GM21825 (cell line): Measurements from ENCODE around the gene SLC25A21.
"Not testable (repeated sequence)": the region's sequence is repeated elsewhere in the genome, so short reads cannot be mapped to it uniquely, and the experiment has no call there.

Source experiments
- ATAC-seq: cut with Tn5 transposase; IDR thresholded peaks from one replicate; pipeline ENCODE4 v1.9.1; 2021; ENCODE audit warnings: mild to moderate bottlenecking, moderate library complexity; ENCODE audit not compliant: unreplicated experiment

SLC25A21 gene

DNA sequence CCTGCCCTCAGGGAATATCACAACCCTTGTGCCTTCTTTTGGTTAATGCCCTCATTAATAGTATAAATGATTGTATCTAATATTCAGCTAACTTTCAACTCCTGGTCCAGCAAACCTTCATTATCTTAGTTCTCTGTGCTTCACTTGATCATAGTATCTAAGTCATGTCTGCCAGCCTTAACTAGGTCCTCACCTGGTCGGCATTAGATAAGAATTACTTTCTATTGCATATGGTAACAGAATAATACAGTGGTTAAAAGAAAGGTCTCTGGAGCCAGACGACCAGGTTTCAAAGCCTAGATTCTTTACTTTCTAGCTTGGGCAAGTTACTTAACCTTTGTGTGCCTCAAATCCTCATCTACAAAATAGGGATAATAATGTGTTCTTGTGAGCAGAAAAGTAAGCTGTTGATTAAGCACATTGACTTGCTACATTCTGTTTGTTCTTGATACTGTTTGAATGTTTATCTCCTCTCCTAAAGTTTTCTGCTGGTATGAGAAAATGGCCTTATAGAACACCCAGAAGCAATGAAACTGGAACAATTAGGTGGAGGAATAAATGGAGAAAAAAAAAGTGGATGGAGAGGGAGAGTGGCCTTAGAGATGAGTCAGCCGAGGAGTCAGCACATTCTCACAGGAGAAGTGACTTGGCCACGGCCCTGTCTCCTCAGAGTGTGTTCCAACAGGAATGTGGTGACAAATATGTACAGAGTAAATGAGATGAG lies 176.1 kb downstream of the SLC25A21 start:
- no peak for ATAC-seq

GRCh38 chr14:36989806-36990205 lies 182.6 kb downstream of the SLC25A21 start:
- ATAC-seq, result no peak

DNA sequence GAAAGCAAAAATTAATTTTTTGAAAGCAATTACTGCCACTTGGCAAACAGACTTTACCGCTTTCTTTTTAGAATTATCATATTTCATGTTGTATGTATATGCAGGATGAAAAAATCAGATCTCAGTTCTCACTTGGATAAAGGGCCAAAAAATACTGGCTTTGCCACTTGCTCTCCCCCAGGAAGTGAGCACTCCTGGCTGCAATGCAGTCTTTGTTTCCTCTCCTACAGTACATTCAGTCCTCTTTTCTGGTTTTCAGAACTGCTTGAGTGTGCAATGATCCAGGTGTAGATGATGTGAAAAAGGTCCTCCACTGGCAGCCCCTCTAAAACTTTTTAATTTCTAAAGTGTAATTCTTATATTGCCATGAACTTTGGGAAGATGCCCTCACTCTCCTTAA lies 183.4 kb downstream of the SLC25A21 start:
- no peak for ATAC-seq

DNA sequence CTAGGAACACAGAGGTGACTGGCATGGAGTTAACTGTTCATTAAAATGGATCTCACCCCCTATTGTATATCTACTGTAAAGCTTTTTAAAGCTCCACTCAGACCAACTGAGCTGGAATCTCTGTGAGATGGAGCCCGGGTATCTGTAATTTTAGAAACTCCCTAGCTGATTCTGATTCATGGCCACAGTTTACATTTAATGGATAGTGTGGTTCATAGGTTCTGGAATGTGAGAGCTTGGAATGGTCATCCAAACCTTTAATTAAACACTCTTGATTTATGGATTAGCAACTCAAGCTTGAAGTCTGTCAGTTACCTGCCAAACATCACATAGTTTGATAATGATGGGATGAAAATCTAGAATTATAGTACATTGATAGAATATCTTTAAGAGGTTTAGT lies 183.8 kb downstream of the SLC25A21 start:
- no peak for ATAC-seq

DNA sequence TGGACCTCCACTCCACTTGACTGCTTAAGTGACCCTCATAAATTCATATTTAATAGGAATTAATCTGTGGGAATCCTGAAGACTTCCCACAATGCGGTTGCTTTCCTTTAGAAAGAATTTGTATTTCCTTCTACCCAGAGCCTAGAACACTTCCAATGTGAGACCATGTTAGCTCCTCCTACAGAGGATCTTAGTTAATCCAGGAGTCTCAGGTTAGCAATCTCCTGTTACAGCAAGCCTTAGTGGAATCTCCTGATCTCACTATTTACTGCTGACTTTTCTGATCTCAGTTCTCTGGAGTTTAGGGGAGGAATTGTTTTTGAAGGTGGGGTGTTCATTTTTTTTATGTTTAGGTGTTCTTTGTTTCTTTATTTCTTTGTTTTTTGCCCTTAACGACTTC lies 186.0 kb downstream of the SLC25A21 start:
- no peak for ATAC-seq

- no peak for ATAC-seq
These were observed 190.4 kb downstream of the SLC25A21 start for GRCh38 chr14:36981832-36982529.

DNA sequence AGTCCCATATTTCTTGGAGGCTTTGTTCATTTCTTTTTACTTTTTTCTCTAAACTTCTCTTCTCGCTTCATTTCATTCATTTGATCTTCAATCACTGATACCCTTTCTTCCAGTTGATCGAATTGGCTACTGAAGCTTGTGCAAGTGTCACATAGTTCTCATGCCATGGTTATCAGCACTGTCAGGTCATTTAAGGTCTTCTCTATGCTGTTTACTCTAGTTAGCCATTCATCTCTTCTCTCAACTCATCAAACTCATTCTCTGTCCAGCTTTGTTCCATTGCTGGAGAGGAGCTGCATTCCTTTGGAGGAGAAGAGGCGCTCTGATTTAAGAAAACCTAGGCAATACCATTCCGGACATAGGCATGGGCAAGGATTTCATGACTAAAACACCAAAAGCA lies 192.0 kb downstream of the SLC25A21 start:
- ATAC-seq, result not testable (repeated sequence)

DNA sequence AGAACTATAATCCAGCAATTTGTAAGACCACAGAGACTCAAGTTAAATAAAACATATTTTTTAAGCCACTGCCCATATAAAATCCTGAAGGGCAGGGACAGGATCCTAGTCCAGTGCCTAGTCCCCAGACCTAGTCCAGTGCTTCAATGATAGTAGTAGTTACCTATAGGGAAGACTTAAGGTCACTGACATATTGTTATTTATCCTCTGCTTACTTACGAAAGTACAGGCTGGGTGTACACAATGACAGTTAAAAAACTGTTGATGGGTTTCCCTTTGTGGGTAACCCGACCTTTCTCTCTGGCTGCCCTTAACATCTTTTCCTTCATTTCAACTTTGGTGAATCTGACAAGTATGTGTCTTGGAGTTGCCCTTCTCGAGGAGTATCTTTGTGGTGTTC lies 192.5 kb downstream of the SLC25A21 start:
- no peak for ATAC-seq

GRCh38 chr14:36976571-36977023 lies 195.8 kb downstream of the SLC25A21 start:
- ATAC-seq, result no peak

GRCh38 chr14:36975834-36976233 lies 196.6 kb downstream of the SLC25A21 start:
- ATAC-seq, result no peak

GRCh38 chr14:36974985-36975384 lies 197.4 kb downstream of the SLC25A21 start:
- no peak for ATAC-seq

DNA sequence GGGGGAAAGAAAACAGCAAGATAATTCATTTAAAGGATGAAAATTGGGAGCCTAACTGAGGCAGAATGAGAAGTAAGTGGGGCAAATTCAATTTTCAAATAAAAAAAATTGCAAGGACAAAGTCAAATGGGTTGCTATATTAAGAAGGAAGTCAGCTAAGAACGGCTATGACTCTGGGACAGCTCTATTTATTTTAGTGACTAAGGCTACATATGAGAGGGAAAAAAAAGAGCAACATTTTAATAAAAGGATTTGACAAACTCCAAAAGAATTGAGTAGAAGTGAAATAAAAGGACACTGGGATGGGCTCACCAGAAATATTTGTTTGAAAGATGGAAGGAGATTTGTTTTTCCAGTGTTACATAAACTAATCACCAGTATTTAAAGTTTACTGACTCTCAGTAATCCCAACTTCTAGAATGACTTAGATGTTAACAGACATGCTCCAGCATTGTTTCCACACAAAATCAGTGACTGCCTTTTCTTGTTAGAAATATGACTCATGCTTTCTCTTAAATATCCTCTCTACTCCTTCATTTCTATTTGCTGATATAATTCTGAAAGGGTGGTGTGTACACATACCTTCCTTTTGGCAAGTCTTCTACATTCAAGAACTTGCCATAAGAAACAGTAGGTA lies 198.5 kb downstream of the SLC25A21 start:
- no peak for ATAC-seq

GRCh38 chr14:36971263-36971855 lies 201.0 kb downstream of the SLC25A21 start:
- no peak for ATAC-seq

GRCh38 chr14:36967892-36968555 lies 204.4 kb downstream of the SLC25A21 start:
- no peak for ATAC-seq

DNA sequence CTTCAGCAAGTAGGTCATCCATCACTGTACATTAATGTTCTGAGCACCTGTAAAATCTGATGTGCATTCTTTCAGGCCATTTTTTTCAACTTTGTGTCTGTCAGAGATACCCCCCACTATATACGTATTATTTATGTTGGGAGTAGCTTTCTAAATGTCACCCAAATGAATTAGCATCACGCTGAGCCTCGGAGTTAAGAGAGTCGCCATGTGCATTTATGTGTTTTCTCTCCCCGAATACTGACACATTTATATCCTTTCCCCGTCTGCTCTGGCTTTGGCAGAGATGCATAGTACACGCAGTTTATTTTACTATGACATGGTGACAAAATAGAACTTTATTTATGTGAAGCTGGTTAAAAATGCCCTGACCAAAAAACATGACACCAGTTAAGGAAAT lies 216.4 kb downstream of the SLC25A21 start:
- ATAC-seq, result no peak

- ATAC-seq, result no peak
These were observed 217.0 kb downstream of the SLC25A21 start for GRCh38 chr14:36955376-36955775.

DNA sequence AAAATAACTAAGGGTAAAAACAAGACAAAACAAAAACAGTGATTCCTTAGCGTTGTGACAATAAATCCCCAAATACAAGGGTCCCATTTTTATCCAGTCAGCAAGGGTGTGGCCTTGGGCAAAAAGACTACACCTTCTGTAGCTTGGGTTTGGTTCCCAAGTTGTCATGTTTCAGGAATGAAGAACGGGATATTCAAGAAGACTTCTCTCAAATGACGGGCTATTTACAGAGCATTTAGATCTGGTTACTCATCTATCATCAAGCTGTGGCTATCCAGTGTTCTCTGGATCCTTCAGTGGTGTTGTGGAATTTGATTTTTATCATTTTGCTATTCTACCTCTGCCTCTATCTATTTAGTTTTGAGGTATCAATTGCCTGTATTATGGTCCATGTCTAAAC lies 219.7 kb downstream of the SLC25A21 start:
- ATAC-seq, result no peak

DNA sequence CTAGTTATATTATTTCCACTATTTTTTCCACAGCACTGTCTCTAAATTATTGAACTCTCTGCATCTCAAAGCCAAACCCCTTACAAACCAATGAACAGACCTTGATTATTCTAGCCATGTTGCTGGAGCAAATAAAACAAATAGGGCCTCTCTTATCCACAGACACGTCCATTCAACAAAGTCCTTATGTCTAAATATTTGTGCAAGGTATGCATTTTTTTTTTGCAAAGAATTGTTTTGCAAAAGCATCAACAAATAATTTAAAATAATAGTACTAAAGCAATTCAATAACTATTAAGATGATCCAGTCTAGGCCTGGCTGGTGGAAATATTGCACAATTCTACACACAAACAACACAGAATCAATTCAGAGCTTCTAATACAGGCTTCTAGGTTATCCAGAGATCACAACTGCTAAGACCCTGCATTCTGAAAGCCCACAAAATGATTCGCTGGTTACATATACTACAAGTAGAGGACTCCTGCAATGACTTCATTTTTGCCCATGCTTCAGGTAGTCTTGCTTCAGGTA lies 221.0 kb downstream of the SLC25A21 start:
- no peak for ATAC-seq

DNA sequence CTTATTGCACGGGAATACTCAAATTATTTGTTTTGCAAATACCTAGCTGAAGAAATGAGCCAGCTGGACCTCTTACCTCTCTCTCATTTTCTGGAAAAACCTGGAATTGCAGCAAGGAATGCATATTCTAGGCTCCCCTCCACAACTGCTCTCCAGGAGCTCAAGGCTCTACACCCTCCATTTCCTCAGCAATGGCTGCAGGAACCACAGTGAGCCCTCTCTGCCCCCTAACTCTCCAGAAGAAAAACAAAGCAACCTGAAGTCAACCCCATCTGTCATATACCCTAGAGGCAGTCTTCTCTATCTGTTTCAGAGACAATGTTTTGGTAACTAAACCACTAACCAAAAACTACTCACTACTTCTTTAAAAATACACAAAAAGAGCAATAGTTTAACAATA lies 221.6 kb downstream of the SLC25A21 start:
- no peak for ATAC-seq

DNA sequence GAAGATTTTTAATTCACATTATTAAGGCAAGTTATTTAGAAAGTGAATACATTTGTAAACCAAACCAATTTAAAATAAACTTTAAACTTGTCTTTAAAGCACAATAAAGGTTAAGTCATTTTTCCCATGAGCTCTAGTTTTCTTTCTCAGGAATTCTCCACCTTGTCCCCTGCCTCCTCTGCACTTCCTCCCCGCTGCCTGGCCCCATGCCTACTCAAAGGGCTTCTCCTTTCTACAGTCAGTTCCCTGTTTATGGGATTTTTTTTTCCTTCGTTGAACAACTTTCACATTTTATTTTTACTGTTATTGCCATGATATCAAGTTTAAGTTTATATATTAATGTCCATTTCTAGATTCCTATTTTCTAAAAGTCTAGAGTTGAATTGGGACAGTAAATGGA lies 223.0 kb downstream of the SLC25A21 start:
- ATAC-seq, result no peak
